GM19395 (cell line): Measurements from ENCODE around the gene ZBBX.
"Not testable (repeated sequence)": the region's sequence is repeated elsewhere in the genome, so short reads cannot be mapped to it uniquely, and the experiment has no call there.

Experiments
- ATAC-seq: cut with Tn5 transposase; IDR thresholded peaks from one replicate; pipeline ENCODE4 v1.9.1; 2021; ENCODE audit warnings: mild to moderate bottlenecking, moderate library complexity; ENCODE audit not compliant: unreplicated experiment

Gene ZBBX, protein sequence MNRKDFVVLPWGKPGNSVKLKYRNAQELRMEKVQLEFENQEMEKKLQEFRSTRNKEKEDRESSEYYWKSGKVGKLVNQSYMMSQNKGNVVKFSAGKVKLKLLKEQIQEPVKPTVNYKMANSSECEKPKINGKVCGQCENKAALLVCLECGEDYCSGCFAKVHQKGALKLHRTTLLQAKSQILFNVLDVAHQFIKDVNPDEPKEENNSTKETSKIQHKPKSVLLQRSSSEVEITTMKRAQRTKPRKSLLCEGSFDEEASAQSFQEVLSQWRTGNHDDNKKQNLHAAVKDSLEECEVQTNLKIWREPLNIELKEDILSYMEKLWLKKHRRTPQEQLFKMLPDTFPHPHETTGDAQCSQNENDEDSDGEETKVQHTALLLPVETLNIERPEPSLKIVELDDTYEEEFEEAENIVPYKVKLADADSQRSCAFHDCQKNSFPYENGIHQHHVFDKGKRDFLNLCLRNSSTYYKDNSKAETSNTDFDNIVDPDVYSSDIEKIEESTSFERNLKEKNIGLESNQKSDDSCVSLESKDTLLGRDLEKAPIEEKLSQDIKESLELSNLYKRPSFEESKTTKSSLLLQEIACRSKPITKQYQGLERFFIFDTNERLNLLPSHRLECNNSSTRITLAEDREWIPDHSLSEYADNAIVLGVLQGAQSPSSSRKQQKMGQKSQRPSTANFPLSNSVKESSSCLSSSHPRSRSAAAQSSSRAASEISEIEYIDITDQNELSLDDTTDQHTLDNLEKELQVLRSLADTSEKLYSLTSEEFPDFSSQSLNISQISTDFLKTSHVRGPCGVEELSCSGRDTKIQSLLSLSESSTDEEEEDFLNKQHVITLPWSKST

DNA sequence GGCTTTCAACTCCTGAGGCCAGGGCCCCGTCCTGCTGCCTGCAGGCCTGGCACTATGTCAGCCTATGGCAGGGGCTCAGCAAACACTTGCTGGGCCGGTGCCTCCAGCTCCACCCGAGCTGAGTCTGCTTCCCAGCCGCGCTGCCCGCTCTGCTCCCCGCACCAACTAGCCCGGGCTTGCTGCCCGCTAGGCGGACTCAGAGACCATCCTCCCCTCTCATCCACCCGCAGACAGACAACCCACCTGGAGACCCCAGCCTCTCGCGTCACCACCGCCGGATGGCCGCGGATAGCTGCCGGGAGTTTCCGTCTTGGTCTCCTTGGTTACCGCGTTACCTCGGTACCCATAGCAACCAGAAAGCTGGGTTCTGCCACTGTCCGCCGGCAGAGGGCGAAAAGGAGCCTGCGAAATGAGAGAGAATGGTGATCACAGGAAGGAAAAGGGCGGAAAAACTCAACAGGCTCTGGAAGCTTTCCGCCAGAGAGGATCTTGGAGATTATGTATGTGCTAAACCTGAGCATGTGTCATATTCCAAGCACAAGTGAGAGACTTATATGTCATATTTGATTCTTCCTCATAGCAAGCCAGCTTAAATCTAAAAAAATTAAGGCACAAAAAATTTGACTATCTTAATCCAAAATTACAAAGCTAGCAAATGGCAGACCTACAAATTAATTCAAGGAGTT is at the start of gene ZBBX:
TSS of gene ZBBX (minus strand) at position 294 of the 686 bp plus-strand sequence. CDS start 7,396 bp downstream, outside the sequence.
- ATAC-seq: peak; percentile 100

DNA sequence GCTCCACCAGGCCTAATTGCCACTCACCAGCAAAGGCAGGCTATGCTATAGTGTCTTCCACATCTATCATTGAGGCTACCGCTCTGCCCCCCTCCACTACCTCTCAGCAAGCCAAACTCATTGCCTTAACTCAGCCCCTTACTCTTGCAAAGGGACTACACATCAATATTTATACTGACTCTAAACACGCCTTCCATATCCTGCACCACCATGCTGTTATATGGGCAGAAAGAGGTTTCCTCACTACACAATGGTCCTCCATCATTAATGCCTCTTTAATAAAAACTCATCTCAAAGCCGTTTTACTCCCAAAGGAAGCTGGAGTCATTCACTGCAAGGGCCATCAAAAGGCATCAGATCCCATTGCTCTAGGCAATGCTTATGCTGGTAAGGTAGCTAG is 46.9 kb upstream of the ZBBX start:
- ATAC-seq: not testable (repeated sequence)

DNA sequence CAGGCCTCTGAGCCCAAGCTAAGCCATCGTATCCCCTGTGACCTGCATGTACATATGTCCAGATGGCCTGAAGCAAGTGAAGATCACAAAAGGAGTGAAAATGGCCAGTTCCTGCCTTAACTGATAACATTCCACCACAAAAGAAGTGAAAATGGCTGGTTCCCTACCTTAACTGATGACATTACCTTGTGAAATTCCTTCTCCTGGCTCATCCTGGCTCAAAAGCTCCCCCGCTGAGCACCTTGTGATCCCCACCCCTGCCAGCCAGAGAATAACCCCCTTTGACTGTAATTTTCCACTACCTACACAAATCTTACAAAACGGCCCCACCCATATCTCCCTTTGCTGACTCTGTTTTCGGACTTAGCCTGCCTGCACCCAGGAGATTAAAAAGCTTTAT is 42.3 kb upstream of the ZBBX start:
- not testable (repeated sequence) for ATAC-seq

DNA sequence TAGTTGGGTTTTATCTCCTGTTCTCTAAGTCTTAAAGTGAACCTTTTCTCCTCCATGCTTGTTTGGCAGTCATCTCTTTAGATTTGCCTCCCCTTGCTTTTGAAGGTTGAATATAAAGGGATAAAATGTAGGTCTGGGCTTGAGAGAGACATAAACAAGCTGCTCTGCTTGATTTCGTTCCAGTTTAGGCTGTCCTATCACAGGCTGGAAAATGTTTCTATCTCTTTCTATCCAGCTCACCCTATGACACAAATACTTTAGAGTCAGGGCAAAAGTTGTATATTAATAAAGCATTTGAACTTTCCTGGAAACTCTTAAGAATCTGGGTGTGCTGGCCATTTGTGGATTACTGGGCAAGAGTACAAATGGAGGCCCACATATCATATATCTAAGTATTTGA is 29.5 kb upstream of the ZBBX start:
- ATAC-seq: no peak

DNA sequence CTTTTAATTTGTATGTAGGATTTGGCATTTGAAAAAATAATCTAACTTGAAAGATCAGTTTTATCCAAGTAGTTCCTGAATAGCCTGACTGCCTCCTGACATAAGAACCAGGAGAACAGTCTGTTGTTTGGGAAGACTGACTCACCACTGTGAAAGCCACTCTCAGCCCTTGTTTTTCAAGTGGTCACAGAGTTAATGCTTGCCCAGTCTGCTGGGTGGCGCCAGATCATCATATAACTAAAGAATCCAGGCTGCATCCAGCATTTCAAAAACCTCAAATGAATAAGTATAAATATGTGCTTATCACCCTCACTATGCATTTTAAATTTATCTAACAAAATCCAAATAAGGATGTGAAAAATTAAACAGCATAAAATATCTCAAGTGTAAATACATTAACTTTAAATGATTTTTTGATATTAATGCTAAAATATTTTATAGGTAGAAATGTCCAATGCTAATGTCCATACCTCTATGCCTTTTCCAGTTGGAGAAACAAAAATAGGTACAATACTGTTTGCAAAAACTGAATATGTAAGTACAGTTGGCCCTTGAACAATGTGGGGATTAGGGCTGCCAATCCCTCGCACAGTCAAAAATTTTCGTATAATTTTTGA is 26.9 kb upstream of the ZBBX start:
- no peak for ATAC-seq

DNA sequence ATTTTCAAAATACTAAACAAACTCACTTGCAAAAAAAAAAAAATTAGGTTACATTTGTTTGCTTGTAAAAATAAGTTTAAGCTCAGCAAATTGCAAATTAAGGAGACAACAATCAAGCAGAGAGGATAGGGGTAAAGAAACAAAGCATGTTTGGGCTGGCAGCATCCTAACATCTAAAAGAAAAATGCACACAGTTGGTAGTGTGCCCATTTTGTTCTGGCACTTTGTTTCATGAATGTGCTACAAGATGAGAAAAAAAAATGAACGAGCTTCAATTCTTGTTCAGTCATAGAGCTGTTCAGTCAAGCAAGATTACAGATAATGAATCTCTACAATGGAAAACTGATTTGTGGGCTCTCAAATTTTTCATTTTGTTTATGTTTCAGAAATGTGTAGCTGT is 17.7 kb upstream of the ZBBX start:
- ATAC-seq: no peak

DNA sequence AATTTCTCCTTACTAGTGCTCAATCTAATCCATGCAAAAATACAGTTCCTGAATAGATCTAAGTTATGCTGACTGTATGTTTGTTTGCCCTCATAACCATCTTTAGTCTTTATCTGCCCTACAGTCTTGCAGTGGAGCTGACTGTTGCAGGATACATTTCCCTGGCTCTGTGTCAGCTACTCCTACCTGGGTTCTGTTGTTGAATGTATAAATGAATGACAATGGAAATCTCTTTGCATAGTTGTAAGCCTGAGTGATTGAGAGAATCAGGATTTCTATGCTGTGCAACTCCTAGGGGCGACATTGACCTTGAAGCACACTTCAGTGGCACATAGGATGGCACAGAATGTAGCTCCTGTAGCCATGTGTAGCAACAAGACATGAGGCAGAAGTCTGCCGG is 16.0 kb upstream of the ZBBX start:
- ATAC-seq: no peak

DNA sequence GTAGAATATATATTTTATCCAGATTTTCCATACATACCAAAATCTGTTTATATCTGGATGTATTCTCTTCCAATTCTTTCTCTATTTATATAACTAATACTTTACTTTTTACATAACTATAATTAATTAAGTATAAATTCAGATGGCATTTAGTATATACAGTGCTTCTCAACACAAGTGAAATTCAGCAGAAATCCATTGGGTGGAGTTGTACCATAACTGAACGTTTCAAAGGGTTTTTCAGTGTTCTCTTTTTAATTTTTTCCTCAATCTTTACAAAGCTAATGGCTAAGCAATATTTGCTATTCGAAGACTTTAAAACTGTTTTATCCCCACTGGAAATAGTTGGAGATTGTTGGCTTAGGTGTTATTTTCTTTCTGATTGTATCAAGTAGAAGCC is 13.9 kb upstream of the ZBBX start:
- no peak for ATAC-seq

DNA sequence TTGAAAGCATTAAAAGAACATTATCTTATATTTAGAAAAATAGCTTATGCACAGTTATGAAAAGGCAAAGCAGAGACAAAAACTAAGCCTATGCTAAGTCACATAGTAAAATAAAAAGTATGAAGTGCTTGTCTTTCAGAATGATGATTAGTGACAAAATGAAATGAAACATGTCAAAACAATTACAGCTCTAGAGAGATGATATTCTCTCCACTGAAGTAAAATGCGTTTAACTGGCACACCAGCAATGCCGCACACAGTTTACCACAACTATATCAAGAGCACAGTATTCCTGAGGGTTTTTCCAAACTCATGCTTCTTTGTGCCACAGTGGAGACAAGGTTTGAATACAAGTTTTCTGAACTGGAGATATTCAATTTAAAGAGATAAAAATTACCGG is 2.1 kb upstream of the ZBBX start:
- no peak for ATAC-seq

DNA sequence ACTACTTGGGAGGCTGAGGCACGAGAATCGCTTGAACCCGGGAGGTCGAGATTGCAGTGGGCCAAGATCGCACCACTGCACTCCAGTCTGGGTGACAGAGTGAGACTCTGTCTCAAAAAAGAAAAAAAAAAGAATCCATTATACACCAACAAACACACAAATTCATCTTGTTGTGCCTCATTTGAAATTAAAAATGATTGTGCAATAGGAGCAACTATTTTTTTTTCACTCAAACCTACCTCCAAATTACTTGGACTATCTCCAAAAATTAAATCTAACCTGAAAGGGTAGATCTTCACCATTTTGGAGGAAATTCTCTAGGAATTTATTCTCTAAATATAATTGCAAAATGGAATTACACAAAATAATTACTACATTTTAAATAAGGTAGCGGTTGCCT is 4.6 kb downstream of the ZBBX start:
- ATAC-seq: no peak

DNA sequence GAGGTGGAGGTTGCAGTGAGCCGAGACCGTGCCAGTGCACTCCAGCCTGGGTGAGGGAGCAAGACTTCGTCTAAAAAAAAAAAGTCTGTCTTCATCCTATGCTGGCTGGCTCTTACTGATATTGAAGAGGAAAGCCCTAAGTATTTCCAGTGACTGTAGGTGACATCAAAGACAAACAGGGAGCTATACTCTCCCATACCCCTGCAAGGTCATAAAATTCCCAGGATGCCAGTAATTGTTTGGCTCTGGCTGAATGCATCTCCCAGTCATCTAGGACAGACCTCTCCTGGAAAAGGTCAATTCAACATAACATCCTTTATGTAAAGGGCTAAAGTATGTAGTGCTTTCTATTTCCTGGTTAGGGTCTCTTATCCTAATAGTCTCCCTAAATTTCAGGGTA is 8.0 kb downstream of the ZBBX start:
- no peak for ATAC-seq

DNA sequence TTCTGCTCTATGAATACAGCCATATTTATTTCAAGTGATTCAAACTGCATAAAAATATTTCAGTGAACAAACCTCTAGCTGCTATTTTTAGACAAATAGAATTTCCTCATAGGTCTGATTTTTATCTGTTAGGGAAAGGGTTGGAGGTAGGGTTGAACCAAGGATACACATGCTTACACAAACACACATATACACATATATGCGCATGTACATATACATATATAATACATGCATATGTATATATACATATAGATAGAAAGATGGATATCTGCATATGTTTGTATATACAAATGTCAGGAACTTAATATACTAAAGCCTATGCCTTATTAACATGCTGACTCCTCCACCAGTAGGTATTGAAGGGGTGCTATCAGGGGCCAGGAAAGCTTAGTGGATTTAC is 18.1 kb downstream of the ZBBX start:
- no peak for ATAC-seq

DNA sequence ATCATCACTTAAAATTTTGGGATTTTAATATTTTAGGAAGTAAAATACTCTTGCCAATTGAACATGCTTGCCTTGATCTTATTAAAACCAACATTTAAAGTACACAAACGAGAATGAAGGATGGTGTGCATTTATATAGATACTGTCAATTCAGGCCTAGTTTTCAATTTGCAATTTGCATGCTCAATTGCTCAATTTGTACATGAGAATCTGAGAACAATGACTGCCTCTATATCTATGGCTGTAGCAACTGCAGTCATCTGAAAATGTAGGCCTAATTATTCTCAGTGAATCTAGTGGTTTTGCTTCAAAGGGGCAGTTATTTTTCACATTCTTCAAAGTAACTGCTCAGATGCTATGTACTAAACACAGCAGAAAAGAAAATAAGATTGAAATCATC is 18.8 kb downstream of the ZBBX start:
- no peak for ATAC-seq

DNA sequence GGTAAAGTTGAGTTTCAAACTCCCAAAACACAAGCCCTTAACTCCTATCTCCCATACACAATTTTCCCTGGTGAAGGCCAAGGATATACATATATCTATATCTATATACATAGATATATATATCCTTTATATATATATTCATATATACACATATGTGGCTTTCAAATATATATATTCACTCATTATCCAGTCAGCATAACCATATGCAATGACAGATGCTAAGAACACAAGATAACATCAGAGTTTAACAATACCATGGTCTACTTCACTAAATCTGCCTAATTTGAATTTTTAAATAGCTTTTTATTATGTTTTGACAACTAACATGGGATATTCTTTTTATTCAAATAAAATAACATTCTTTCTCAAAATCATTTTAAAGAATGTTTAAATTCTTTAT is 24.7 kb downstream of the ZBBX start:
- ATAC-seq: no peak

DNA sequence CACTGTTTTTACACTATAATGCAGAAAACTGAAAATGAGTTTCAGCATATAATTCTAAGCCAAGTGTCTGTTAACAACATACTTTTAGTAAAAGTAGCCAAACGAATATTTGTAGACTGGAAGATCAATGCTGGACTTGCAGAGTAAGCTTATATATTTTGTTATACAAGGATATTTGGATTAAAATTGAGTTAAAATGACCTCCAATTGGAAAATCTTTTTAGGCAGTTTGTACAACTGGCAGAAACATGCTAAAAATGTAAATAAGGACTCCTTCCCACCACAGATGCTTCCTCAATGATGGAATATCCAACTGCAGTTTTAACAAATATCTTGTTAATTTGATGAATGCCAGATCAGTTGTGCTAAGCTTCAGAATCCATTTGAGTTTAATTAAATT is 25.3 kb downstream of the ZBBX start:
- ATAC-seq: no peak

DNA sequence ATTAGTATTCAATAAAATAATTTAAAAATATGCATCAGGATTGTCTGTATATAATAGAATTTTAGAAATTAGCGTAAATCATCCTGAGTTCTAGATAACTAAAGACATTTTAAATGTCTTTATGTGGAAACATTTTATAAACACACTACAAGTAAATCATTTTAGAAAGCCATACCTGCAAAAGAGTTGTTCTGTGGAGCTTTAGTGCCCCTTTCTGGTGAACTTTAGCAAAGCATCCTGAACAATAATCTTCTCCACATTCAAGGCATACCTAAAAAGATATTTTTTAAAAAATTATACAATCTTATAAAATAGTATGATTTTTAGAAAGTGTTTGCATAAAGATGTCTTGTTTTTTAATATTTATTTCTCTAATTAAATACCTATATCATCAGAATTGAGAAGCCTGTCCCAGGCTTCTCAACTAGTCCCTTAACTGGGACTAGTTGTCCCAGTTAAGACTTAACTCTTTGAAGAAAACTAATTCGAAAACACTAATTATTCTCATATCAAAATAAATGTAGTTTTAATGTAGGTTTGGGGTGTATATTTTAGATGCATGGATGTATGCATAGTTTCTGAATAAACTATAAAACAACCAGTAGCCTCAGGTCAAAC is 29.7 kb downstream of the ZBBX start:
- ATAC-seq: peak; percentile 65

DNA sequence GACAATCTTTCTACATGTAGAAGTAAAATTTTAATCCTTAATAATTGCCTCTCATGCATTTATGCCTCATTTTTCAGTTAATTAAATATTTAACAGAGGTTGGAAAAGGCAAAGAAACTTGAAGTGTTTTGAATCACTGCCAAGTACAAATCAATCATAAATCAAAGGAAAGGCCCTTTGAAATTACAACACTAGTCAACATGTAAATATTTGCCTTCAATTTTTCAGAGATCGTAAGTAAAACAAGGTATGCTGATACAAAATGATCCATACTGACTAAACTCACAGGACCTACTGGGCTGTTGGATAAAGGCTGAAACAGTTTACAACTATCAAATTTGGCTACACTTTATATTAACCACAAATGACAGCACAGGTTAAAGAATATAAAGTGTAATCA is 33.9 kb downstream of the ZBBX start:
- no peak for ATAC-seq

DNA sequence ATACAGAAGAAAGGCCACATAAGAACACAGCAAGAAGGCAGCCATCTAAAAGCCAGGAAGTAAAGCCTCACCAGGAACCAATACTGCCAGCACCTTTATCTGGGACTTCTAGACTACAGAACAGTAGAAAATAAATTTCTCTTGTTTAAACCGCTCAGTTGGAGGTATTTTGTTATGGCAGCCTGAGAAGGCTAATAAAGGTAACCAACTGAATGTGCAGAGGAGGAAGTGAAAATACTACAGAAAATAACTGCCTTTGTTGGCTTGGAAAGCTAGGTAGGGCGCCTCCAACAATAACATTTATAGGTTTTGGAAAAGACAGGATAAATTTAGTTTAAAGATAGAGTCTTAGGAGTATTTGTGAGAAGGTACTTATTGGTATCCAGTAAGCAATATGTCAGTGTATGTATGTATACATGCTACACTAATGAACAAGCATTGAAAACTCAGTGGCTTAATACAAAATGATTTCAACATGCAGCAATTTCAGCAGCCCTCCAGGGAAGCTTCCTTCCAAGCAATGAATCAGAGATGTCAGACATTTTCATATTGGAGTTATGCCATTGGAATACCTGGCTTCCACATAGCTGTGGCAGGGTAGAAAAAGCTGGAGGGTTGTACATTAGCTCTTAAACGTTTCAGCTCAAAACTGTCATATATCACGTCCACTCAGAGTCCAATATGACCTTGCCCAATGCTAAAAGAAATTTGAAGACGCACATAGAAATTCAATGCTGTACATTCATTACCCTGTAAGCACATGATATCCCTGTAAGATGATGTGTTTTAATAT is 48.9 kb downstream of the ZBBX start:
- no peak for ATAC-seq

DNA sequence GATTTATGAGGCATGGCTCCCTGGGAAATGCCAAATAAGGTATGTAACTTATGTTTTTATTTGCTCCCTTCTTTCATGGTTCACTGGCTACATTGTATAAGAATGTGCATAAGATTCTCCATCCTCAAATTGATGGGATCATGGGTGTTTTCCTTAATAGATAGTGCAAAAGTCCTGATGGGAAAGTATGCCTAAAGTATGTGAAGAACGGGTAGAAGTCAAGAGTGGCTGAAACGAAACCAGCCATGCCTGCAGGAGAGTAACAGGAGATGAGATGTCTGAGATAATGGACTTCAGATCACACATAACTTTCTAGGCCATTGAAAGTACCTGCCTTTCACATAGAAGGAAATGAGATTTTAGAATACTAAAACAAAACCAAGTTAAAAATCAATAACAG is 56.5 kb downstream of the ZBBX start:
- no peak for ATAC-seq
